Kidney (tissue), 14 donors: ENCODE data around the gene PHF8. TPM values are rescaled to one million over a fixed set of nuclear protein-coding genes. Genes with fewer than 3 reads are reported as not detected.

Source experiments
- DNase-seq, 5 donors: peaks; one replicate each; pipeline ENCODE4 v3.0.0-alpha.2; 2013 to 2020
- FAIRE-seq: peaks from 2 replicates; lab custom pipeline; 2012; peaks lifted over from hg19 to GRCh38; lab: Jason Lieb, UNC
- H3K27ac ChIP-seq, 2 donors: one replicate each; pipeline ENCODE4 v1.7.0; 2013; ENCODE audit warnings: low read depth in 2 of 2, low read length in 2 of 2, inconsistent platforms in 1 of 2
- H3K27me3 ChIP-seq: one replicate; pipeline ENCODE4 v1.7.1; 2013; ENCODE audit warnings: low read length, inconsistent platforms; ENCODE audit not compliant: control insufficient read depth, insufficient read depth
- H3K36me3 ChIP-seq, 3 donors: one replicate each; pipeline versions ENCODE4 v1.7.0 to v1.7.1; 2013; ENCODE audit warnings: low read length in 3 of 3, control low read depth in 1 of 3, inconsistent platforms in 1 of 3; ENCODE audit not compliant: insufficient read depth in 3 of 3, control insufficient read depth in 2 of 3
- H3K4me1 ChIP-seq, 3 donors: one replicate each; pipeline versions ENCODE4 v1.7.0 to v1.7.1; 2013; ENCODE audit warnings: low read length in 3 of 3, inconsistent platforms in 1 of 3, low read depth in 1 of 3; ENCODE audit not compliant: control insufficient read depth in 2 of 3, insufficient read depth in 2 of 3
- H3K4me3 ChIP-seq, 3 donors: one replicate each; pipeline versions ENCODE4 v1.7.0 to v1.8.1; 2013; ENCODE audit warnings: low read length in 3 of 3, control low read depth in 1 of 3, inconsistent platforms in 1 of 3
- H3K9ac ChIP-seq, 3 donors: one replicate each; pipeline versions ENCODE4 v1.7.0 to v1.7.1; 2013; ENCODE audit warnings: low read length in 3 of 3, control low read depth in 1 of 3, inconsistent platforms in 1 of 3
- H3K9me3 ChIP-seq, 3 donors: one replicate each; pipeline versions ENCODE4 v1.7.0 to v1.7.1; 2013; ENCODE audit warnings: low read length in 3 of 3, control low read depth in 1 of 3, inconsistent platforms in 1 of 3; ENCODE audit not compliant: control insufficient read depth in 2 of 3, insufficient read depth in 1 of 3
- CTCF ChIP-seq: IDR thresholded peaks from 3 replicates; pipeline ENCODE4 v1.5.1; 2012; ENCODE audit warnings: mild to moderate bottlenecking, moderate library complexity, borderline replicate concordance; ENCODE audit not compliant: insufficient read depth; ENCODE audit errors: extremely low read depth
- intact Hi-C: fragments of 100-400 bp; cut with DNase I; formaldehyde crosslinking; loops from one replicate; pipeline ENCODE4 v1.11.1; 2022
- polyA plus RNA-seq: library from polyadenylated mRNA; stranded (reverse); fragments of 350-450 nt; fragmentation: Illumina TruSeq; extraction: RNeasy Lipid Tissue Mini Kit (QIAGEN cat#74804); gene quantifications from one replicate; pipeline ENCODE4 v1.2.3, GENCODE V29; 2014; ENCODE audit warnings: low read depth, low replicate concordance; ENCODE audit not compliant: insufficient read depth
- total RNA-seq: library from RNA; stranded (reverse); fragmentation: NEBNext Ultra II Directional; extraction: Animal tissue kit (Norgen Biotek cat#: 25700); gene quantifications from one replicate; pipeline ENCODE4 v1.2.1, GENCODE V29; 2021
- donor health status: control.
- donor health status: control.
- donor health status: control.
- donor health status: control.
- donor health status: control.
- donor health status: DM: yes; HTN: yes; CAD: no.
- donor health status: Normal renal cell carcinoma (clear cell type).

PHF8 gene
- total and polyA plus RNA-seq, 2 donors from 2014 or later: 5.0 to 34.1 TPM

DNA sequence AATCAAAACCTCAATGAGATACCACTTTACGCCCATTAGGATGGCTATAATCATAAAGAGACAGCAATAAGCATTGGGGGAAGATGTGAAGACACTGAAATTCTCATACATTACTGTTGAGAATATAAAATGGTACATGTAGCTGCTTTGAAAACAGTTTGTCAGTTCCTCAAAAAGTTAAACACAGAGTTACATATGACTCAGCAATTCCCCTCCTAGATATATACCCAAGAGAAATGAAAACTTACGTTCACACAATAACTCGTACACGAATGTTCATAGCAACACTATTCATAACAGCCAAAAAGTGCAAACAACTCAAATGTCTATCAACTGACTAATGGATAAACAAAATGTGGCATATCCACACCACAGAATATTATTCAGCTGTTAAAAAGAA lies 36.6 kb downstream of the PHF8 start:
- Histone ChIP-seq H3K4me1 (no peaks in the 10 kb centered on the region), H3K9me3 (no peaks in the 10 kb centered on the region), H3K36me3 (peaks cover 0 to 4% (median 0%) of the 10 kb centered on the region in 3 donors), H3K27me3 (no peaks in the 10 kb centered on the region), H3K27ac (no peak overlapping the region), H3K4me3 (no peak overlapping the region), H3K9ac (no peak overlapping the region)
- intact Hi-C loops: no loop called here
- no peak for TF ChIP-seq CTCF
- FAIRE-seq (no peak), DNase-seq (no peak)

DNA sequence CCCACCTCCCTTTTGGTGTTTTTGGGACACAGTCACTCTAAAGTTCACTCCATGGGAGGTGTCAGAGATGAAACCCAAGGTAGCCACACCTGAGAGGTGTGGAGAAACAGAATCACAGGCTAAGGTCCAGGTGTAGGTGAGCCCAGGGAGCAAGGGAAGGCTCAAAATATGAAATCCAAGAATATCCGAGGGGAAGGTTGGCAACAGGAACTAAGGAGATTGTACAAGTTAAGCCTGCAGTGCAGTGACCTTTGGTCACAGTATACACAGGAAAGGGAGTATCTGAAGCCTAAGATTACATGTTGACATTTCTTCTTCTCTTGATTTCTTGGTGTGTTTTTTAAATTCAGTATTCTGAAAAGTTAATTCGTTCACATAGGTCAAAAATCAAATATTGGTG lies 46.5 kb downstream of the PHF8 start:
- no peak overlapping the region for H3K27ac ChIP-seq
- H3K9me3 ChIP-seq: no peaks in the 10 kb centered on the region
- H3K27me3 ChIP-seq: no peaks in the 10 kb centered on the region
- no peak for TF ChIP-seq CTCF
- H3K36me3 ChIP-seq: peaks cover 0 to 29% (median 19%) of the 10 kb centered on the region in 3 donors
- FAIRE-seq (no peak), DNase-seq (no peak)
- no peaks in the 10 kb centered on the region for H3K4me1 ChIP-seq
- no peak overlapping the region for H3K4me3 ChIP-seq
- intact Hi-C loops: no loop called here
- no peak overlapping the region for H3K9ac ChIP-seq

DNA sequence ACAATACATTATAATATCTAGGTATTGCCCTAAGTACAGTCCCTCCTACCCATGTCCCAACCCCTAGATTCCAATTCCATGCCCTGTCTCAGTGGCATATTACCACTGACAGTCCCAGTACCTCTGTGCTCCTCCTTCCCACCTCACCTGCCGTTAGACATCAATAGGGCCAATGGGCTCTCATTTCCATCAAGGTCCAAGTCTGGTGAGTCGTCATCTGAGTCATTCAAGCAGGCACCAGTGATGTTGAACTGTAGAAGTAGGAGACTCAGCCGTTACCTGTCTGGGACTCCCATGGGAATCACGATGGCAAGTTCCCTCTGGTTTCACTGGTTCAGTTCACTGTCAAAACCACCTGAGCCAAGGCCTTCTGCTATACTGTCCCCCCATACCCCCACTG lies 51.7 kb downstream of the PHF8 start:
- no peaks in the 10 kb centered on the region for H3K9me3 ChIP-seq
- DNase-seq (no peak), FAIRE-seq (no peak)
- no peak overlapping the region for H3K27ac ChIP-seq
- peaks cover 0 to 20% (median 10%) of the 10 kb centered on the region in 3 donors for H3K36me3 ChIP-seq
- H3K27me3 ChIP-seq: no peaks in the 10 kb centered on the region
- no peak for TF ChIP-seq CTCF
- no peak overlapping the region for H3K9ac ChIP-seq
- no peaks in the 10 kb centered on the region for H3K4me1 ChIP-seq
- intact Hi-C loops: no loop called here
- H3K4me3 ChIP-seq: no peak overlapping the region

DNA sequence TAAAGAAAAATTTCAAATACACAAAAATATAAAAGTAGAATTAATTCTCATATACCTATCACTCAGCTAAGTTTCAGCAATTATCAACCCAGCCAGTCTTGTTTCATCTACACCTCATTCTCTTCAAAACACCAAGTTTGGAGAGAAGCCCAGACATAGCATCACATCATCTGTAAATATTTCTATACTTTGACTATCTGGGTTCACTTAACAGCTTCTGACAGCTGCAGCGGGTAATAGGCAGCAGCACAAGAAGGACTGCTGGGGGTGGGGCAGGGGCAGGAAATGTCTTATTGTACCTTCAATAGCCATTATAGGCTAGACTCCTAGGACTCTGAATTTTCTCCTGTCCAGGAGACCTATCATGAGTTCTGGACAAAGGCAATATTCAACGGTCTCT lies 54.1 kb downstream of the PHF8 start:
- TF ChIP-seq CTCF: no peak
- Histone ChIP-seq H3K27ac (no peak overlapping the region), H3K36me3 (peaks cover 0 to 11% (median 7%) of the 10 kb centered on the region in 3 donors), H3K27me3 (no peaks in the 10 kb centered on the region), H3K9ac (no peak overlapping the region), H3K4me3 (no peak overlapping the region), H3K9me3 (no peaks in the 10 kb centered on the region), H3K4me1 (no peaks in the 10 kb centered on the region)
- DNase-seq: no peak
- intact Hi-C loops: no loop called here
- no peak for FAIRE-seq
